Cerebellar cortex (tissue), 1 donor: Measurements from ENCODE around the gene PCSK6.
"Not testable (repeated sequence)": the region's sequence is repeated elsewhere in the genome, so short reads cannot be mapped to it uniquely, and the experiment has no call there.

Experiments
- DNase-seq: peaks from one replicate; pipeline ENCODE4 v3.0.0-alpha.2; 2015; ENCODE audit warnings: low spot score

PCSK6 gene

DNA sequence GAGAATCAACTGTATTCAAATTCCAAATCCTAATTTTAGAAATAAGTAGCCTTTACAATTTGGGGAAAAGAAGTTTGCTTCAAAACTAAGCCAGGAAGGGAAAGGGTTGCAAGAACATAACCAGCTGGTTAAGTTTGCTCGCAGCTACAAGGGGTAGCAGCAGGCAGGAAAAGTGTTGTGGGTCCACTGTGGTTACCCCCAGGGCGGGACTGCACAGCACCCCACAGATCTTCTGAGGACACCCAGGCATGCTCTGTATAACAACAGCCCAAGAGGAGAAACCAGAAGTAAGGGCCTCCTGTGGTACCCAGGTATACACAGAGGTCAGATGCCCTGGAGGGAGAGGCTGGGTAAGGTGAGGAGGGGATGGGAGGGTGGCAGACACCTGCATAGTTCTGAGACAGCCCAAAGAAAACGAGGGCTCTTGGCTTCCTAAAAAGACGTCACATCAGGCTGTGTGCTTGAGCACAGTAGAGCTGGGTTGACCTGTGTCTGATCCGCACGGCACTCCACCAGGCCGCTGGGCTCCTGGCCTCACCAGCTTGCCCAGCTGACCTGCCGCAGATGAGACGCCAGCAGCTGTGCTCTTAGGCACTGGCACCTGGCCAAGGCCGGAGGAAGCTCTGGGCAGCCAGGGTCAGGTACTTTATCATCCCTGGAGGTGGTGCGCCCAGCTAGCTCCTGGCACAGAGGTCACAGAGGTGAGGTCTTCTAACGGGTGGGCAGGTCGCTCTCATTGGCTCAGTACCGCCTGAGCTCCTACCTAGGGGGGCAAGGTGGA lies 112.7 kb downstream of the PCSK6 start:
- no peak for DNase-seq

DNA sequence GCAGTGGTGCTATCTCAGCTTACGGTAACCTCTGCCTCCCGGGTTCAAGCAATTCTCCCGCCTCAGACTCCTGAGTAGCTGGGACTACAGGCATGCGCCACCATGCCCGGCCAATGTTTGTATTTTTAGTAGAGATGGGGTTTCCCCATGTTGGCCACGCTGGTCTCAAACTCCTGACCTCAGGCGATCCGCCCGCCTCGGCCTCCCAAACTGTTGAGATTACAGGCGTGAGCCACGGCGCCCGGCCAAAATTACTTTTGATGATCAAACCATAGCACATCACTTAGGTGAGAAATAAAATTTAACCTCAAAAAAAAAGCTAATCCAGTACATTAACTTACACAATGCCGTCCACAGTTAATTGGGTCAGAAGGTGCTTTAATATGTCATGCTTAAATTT lies 114.5 kb downstream of the PCSK6 start:
- not testable (repeated sequence) for DNase-seq

DNA sequence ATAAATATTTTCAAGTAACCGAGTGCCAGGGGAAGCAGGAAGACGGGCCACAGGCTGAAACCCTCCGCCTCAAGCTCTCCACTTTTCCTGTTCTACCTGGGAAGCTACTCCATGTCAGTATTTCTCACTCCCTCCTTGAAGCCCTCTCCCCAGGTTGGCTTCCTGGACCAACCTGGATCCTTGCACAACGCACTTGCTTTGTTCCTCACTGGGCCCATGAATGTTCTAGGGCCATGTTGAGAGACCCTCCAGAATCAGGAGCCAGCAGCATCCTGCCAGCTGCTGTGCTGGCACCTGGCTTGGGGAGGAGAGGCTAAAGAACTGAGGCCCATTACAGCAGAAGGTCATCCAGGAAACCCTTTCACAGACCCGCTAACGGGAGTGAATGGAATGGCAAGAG lies 115.2 kb downstream of the PCSK6 start:
- DNase-seq = no peak

DNA sequence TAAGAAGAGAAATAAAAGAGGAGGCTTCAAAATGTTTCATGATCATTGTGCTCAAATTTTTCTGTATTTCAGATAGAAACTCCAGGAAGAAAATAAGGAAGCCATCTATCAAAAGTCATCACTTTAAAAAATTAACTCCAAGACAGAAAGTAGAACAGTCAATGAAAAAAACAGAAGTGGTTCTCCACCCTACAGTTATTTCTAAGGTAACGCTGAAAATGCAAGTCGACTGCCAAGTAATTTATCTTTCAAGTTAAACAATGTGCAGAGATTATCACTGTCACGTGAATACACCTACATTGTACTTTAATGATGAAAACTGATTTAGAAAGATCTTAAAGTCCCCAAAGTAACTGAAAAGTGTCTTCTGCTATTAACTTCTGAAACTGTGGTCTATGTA lies 115.9 kb downstream of the PCSK6 start:
- no peak for DNase-seq

DNA sequence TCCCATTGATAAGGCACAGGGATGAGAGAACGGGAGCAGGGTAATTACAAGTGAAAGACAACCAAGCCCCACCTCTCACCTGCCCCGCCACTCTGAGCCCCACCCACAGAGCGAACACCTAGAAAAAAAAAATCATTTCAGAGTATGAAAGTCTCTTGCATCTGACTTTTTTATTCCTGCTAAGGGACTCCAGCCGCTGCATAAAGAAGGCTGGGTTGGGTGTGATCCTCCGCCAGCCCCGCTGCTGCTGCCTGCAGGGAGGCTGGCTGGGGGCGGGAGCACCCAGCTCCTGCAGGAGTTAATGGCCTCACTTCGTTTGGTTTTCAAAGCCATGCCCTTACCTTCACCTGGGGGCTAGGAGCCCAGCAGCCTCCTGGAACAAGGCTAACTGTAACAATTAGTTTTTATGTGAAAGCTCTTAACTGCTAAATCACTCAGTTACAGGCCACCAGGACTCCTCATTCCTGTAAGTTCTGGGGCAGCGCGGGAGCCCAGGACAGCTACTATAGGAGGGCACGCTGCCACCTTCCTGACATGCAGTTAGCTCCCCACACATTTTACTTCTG lies 116.5 kb downstream of the PCSK6 start:
- DNase-seq = no peak

- DNase-seq = no peak
Observed at GRCh38 chr15:101372149-101372577, 117.3 kb downstream of the PCSK6 start.

DNA sequence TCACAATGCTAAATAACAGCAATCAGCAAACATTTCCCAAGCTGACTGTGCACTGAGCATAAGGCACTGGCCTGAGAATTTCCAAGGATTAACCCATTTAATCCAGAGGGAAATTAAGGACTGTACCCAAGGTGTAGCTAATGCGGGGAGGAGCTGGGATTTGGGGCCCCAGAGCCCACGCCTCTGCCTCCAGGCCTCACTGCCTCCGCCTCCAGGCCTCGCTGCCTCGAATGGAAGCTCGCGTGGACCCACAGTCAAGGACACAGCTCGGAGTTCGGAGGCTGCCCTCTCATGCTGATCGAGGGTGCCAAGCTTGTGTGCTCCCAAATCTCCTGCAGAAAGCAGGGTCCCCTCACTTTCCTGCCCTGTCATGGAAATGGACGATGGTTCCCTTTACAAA lies 118.0 kb downstream of the PCSK6 start:
- DNase-seq = no peak

DNA sequence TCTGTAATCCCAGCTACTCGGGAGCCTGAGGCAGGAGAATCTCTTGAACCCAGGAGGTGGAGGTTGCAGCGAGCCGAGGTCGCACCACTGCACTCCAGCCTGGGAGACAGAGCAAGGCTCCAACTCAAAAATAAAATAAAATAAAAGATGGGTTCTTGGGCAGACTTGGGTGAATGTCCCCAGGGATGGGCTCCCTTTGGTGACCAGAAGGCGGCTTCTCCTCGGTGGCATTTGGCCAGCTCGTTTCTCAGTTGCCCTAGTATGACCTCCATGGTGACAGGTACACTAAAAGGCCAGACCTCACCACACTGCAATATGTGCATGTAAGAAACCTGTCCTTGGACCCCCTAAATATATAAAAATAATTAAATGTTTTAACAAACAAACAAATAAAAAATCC lies 118.4 kb downstream of the PCSK6 start:
- DNase-seq = no peak

DNA sequence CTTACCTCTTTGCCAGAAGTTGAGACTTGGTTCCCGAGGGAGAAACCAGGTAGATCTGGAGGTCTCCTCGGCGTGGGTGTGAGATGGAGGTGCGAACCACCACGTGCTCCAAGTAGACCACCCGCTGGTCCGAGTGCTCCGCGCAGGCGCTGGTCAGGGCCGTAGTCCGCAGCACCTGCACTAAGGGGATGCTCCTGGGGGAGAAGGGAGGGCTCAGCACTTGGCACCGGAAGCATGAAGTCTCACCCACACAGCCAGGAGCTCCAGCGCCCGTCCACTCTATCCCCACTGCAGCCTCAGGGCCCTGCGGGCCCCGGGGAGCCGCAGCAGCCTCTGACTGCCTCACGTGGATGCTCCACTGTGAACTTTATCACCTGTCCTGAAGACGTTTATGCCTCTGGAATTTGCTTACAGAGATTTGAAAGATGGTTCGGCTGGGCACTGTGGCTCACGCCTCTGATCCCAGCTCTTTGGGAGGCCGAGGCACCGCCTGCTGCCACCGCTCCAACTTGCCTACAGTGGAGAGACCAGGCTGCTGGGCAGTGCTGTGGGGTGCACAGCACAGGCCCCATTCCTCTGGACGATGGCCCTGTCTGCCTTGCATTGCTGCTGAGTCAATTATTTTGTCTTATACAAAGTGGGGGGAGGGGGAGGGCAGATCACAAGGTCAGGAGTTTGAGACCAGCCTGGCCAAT lies 119.0 kb downstream of the PCSK6 start:
- DNase-seq = no peak

- no peak for DNase-seq
Observed at GRCh38 chr15:101369676-101370075, 119.8 kb downstream of the PCSK6 start.

- no peak for DNase-seq
Observed at GRCh38 chr15:101368861-101369642, 120.5 kb downstream of the PCSK6 start.

GRCh38 chr15:101368086-101368780 lies 121.3 kb downstream of the PCSK6 start:
- no peak for DNase-seq

- no peak for DNase-seq
Observed at GRCh38 chr15:101366853-101367252, 122.7 kb downstream of the PCSK6 start.

- DNase-seq = no peak
Observed at GRCh38 chr15:101362986-101363566, 126.4 kb downstream of the PCSK6 start.

DNA sequence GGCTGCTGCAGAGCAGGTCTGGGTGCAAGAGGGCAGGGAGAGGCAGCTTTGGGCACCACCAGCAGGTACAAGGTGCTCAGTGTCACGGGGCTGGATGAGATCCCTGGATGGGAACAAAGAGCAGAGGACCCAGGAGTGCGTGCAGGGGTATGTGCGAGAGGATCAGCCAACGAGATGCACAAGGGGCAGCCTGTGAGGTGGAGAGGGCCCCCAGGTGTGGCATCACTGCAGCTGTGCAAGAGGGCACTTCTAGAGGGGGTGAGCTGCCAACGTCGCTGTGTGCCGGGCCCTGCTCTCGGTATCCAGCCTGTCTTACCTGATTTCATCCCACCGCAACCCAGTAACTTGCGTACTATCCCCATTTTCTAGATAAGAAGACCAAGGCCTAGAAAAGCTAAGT lies 127.1 kb downstream of the PCSK6 start:
- DNase-seq = no peak

- no peak for DNase-seq
Observed at GRCh38 chr15:101361418-101361817, 128.1 kb downstream of the PCSK6 start.

DNA sequence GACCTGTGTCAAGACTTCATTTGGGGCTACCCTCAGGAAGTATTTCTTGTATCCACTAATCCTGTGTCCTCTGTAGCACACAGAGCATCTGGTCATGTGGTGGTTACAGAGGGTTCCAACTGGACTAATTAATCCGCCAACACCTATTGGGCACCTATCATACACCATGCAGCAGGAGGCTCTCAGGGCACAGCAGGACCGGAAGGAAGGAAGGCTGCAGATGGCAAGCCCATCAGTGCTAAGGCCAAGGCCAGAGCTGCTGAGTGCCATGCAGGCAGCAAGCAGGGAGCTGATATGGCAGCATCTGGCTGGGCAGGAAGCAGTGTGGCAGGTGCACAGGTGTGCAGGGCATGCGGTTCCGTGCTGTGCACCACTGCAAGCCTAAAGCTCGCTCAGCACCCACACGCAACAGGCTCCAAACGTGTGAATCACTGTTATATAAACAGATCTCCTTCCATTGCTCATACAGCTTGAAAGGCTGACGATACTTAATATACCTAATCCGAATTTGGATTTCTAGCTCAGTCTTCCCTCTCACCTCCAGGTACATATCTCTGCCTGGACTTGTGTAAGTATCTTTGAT lies 130.1 kb downstream of the PCSK6 start:
- DNase-seq = no peak

- no peak for DNase-seq
Observed at GRCh38 chr15:101358895-101359294, 130.6 kb downstream of the PCSK6 start.

DNA sequence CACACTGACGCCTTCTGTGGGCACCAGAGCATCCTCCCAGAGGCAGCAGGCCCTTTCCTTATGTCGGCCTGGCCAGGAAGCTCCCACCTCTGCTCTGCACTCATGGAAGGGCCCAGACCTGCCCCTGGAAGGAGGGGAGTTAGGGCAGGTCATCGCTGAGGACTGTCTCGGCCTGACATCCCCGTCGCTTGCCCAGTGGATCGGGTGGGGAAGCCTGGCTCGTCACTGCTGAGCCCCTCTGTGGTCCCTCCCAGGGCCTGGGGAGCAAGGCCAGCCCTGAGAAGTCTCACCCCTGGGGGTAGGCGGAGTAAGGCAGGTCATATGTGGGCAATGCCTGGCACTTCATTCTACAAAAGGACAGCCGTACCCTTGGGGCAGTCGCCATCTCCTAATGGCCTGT lies 131.6 kb downstream of the PCSK6 start:
- DNase-seq = no peak

DNA sequence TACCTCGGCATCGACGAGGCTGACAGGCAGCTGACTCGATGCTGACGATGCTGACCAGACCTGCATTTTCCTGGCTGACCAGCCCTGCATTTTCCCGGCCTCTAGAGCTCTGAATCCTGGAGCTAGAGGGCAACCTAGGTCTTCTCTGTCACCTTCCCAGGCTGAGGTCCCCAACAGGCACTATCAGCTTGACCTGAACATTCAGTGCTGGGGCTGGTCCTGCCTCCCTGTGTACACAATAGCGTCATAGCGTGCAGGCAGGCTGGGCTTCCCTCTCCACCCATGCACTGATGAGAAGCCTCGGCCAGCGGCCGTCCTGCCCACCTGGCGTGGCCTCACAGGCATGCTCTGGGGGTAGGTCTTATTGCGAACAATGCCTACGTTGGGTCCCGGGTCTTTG lies 132.2 kb downstream of the PCSK6 start:
- no peak for DNase-seq

GRCh38 chr15:101356512-101357172 lies 132.9 kb downstream of the PCSK6 start:
- not testable (repeated sequence) for DNase-seq
